ENCODE measurements around the gene PRPF8.

Gene PRPF8

GRCh38 chr17:1624650-1625049, 60.0 kb downstream of the PRPF8 start:
- DNase-seq = no peak

GRCh38 chr17:1623057-1623630, 61.5 kb downstream of the PRPF8 start:
- no peak for DNase-seq

DNA sequence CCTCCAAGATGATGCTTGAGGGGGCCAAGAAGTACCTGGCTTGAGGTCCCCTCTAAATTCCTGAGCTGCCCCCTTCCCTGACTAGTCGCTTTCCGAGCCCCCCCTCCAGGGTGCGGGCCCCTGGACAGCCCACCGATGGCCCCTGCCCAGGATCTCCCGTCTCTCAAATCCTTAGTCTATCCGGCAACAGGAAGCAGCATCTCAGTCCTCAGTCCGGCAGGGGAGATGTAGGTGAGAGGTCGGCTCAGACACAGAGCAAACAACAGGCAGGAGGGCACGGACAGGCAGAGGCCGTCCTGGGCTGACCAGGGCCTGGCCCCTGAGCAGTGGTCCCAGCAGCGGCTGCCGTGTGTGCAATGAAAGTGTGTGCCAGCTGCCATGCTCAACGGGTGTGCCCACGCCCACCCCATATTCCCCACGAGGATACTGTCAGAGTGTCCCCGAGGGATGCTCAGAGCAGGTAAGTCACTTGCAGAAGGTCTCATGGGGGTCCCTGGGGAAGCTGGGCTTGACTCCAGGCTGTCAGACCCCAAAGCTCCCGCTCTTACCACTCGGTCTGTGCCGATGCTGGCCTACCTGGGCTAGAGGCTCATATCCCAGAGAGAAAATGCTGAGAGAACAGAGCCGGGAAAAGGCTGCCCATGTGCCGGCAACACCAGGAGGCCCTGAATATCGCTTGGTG, 63.3 kb downstream of the PRPF8 start:
- peak; percentile 64 for DNase-seq

GRCh38 chr17:1620486-1620885, 64.2 kb downstream of the PRPF8 start:
- peak; percentile 78 for DNase-seq

- peak; percentile 88 for DNase-seq
These were observed 67.0 kb downstream of the PRPF8 start for GRCh38 chr17:1617620-1618174.

GRCh38 chr17:1616101-1616500, 68.6 kb downstream of the PRPF8 start:
- no peak for DNase-seq

- DNase-seq = no peak
These were observed 72.3 kb downstream of the PRPF8 start for GRCh38 chr17:1612400-1612799.

DNA sequence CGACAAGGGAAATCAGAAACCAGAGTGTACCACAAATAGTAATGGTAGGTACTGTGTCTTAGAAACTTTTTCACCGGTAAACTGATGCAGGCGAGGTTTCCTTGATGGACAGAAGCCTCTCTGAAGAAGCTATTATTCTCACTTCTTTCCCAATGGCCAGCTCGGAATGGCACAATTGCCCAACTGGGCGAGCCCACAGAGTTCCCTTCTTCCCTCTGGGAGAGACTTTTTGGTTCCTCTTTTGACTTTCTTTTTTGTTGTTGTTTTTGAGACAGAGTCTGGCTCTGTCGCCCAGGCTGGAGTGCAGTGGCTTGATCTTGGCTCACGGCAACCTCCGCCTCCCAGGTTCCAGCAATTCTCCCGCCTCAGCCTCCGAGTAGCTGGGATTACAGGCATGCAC, 73.0 kb downstream of the PRPF8 start:
- no peak for DNase-seq

DNA sequence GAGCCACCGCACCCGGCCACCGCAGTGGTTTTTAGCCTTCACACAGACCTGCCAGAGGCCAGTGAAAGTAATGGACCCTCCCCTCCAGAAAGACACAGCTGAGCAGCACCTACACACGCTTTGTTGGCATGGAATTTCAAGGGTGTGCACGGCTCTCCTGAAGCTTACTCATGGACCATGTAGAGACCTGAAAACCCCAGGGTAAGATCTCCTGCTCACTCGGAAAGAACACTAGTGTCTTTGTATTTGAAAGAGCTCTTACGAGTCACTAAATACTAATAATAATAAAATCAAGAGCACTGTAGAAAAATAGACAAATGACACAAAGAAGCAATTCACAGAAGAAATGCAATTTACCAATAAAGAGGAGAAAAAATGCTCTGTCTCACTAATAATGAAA, 76.0 kb downstream of the PRPF8 start:
- DNase-seq = no peak

DNA sequence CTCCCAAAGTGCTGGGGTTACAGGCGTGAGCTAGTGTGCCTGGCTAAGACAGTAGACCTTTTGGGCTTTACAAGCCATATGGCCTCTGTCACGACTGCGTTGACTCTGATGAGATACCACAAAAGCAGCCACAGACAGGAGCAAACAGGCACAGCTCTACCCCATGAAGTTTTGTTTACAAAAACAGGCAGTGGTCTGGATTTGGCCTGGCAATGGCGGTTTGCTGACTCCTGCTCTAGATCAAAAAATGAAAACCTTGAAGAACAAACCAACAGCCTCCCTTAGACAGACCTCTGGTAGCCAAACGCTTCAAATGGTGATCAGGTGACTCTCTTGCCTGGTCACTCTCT, 76.7 kb downstream of the PRPF8 start:
- no peak for DNase-seq

GRCh38 chr17:1606352-1606985, 78.2 kb downstream of the PRPF8 start:
- DNase-seq = no peak

DNA sequence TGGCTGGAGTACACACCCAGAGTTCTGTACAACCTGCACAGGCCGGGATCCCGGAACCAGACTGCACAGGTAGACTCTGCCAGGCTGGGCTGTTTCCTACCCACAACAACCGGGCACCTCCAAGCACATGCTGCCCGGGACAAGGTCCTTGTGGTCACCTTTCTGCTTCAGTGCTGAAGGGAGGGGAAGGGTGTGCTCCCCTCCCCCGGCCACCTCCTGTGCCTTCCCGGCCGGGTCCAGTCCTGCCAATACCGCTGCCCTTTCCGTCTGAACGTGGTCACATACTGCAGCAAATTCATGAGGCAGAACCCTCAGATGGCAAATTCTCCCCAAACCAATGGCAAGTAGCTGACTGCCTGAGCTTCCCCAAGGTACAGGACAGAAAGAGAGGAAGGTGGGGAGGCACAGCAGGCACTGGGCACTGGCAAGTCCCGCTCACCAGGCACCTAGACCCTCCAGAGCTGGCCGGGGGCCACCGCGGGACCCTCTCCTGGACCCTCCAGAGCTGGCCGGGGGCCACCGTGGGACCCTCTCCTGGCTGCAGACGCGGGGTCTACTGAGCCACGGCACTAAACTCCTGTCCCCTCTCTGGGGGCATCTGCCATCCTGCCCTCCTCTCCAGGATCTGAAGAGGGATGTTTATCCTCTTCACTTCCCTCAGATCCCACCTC, 78.9 kb downstream of the PRPF8 start:
- DNase-seq = no peak

DNA sequence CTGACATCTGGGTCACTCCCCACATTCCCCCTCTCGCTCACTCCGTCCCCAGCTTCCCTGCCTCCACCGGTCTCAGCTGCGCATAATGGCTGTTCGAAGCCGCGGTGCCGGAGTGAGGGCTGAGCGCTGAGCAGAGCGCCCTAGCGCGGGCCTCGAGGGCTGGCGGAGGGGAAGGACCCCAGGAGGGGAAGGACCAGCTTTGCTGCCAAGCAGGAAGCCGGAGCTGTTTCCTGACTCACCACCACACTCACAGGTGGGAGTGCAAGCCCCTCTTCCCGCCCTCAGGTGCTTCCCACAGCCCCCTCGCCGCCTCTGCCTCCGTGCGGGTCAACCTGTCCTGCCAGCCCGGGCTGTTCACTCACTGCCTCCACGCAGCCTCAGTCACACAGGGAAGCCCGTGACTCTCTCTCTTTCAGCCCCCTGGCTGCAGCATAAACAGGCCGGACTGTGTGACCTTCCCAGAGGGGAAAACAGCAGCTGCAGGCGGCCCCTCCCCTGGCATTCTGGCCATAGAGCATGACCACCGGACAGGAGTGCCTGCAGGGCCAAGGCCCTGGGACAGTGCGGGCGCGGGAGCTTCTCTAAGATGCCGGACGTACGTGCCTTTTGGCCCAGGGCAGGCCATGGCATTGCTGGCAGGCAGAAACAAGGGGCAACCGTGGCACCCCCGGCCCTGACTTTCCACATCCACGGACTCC, 79.7 kb downstream of the PRPF8 start:
- peak; percentile 89 for DNase-seq

DNA sequence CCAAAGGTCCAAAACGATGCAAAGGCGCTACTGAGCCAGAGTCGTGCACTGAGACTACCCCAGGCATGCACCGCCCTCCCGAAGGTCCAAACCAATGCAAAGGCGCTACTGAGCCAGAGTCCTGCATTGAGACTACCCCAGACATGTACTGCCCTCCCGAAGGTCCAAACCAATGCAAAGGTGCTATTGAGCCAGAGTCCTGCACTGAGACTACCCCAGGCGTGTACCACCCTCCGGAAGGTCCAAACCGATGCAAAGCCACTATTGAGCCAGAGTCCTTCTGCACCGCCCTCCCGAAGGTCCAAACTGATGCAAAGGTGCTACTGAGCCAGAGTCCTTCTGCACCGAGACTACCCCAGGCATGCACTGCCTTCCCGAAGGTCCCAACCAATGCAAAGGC, 83.1 kb downstream of the PRPF8 start:
- no peak for DNase-seq
